Measurements from ENCODE around the gene DLG1.

GRCh38 chr3:197229178-197229577, 69.2 kb downstream of the DLG1 start:
- TF ChIP-seq CTCF (IDR thresholded peaks at IDR 0.05) (no peak), POLR2A (IDR thresholded peaks at IDR 0.05) (no peak), POLR2AphosphoS5 (IDR thresholded peaks at IDR 0.05) (no peak), EP300 (IDR thresholded peaks at IDR 0.05) (no peak)
